PC-9 (cell line): ENCODE results near the gene CRACR2A. TPM values are rescaled to one million over a fixed set of nuclear protein-coding genes. Genes with fewer than 3 reads are reported as not detected.

ENCODE experiments used
- BruUV-seq: library from RNA; stranded (reverse); fragments of 400-500 nt; replicated peaks from 2 replicates; lab custom pipeline; 2021; lab: Mats Ljungman, UMichigan
- CTCF ChIA-PET: fragments of 300-600 bp; sonication (Branson Sonifier 250); formaldehyde crosslinking; loops from one replicate; lab custom pipeline; 2022; ENCODE audit warnings: antibody characterized with exemption; lab: Charles Lee
- POLR2A ChIA-PET: fragments of 300-600 bp; sonication (Branson Sonifier 250); formaldehyde crosslinking; loops from one replicate; lab custom pipeline; 2022; ENCODE audit warnings: antibody characterized with exemption; ENCODE audit not compliant: unreplicated experiment; lab: Charles Lee
- DNase-seq, 2 experiments: peaks; one replicate each; pipeline versions ENCODE4 v3.0.0 to v3.0.0-alpha.2; 2015 to 2022; ENCODE audit warnings: mixed read lengths in 1 of 2
- H2AFZ ChIP-seq: fragments of 200-600 bp; sonication (generic); 2 replicates; pipeline ENCODE4 v1.8.1; 2017; ENCODE audit warnings: antibody characterized with exemption
- H3F3A ChIP-seq: fragments of 200-600 bp; sonication (generic); 2 replicates; pipeline ENCODE4 v1.8.1; 2017; ENCODE audit warnings: antibody characterized with exemption, mild to moderate bottlenecking, low read depth; ENCODE audit not compliant: insufficient read depth
- H3K27ac ChIP-seq: fragments of 200-600 bp; sonication (generic); 2 replicates; pipeline ENCODE4 v1.6.1; 2016; ENCODE audit warnings: mixed run types
- H3K27me3 ChIP-seq: fragments of 200-600 bp; sonication (generic); 2 replicates; pipeline ENCODE4 v1.6.1; 2016; ENCODE audit warnings: low read depth, mixed run types; ENCODE audit not compliant: insufficient read depth
- H3K36me3 ChIP-seq: fragments of 200-600 bp; sonication (generic); 2 replicates; pipeline ENCODE4 v1.6.1; 2016; ENCODE audit warnings: low read depth, mixed run types
- H3K4me1 ChIP-seq: fragments of 200-600 bp; sonication (generic); replicated peaks from 2 replicates; pipeline ENCODE4 v1.6.1; 2016; ENCODE audit warnings: mixed run types; ENCODE audit not compliant: insufficient read depth
- H3K4me2 ChIP-seq: fragments of 200-600 bp; sonication (generic); 2 replicates; pipeline ENCODE4 v1.6.1; 2017; ENCODE audit warnings: mixed run types
- H3K4me3 ChIP-seq: fragments of 200-600 bp; sonication (generic); 2 replicates; pipeline ENCODE4 v1.6.1; 2016; ENCODE audit warnings: mixed run types
- H3K79me2 ChIP-seq: fragments of 200-600 bp; sonication (generic); 2 replicates; pipeline ENCODE4 v1.6.1; 2017; ENCODE audit warnings: low read depth, mixed run types
- H3K9me2 ChIP-seq: fragments of 200-600 bp; sonication (generic); 2 replicates; pipeline ENCODE4 v1.8.1; 2017; ENCODE audit warnings: mild to moderate bottlenecking; ENCODE audit not compliant: insufficient read depth
- H3K9me3 ChIP-seq: fragments of 200-600 bp; sonication (generic); 2 replicates; pipeline ENCODE4 v1.8.1; 2016; ENCODE audit warnings: low read depth; ENCODE audit not compliant: insufficient read depth
- H4K20me1 ChIP-seq: fragments of 200-600 bp; sonication (generic); 2 replicates; pipeline ENCODE4 v1.8.1; 2017; ENCODE audit not compliant: insufficient read depth
- EZH2 ChIP-seq: fragments of 200-600 bp; sonication (generic); IDR thresholded peaks from 2 replicates; pipeline ENCODE4 v1.8.0; 2017; ENCODE audit warnings: antibody characterized with exemption, low read depth
- intact Hi-C: fragments of 100-400 bp; cut with micrococcal nuclease; formaldehyde crosslinking; loops from one replicate; pipeline ENCODE4 v1.10.0; 2022; ENCODE audit not compliant: unreplicated experiment
- total RNA-seq: library from RNA; stranded (reverse); gene quantifications from 2 replicates; pipeline ENCODE4 v1.2.3, GENCODE V29; 2021
- TF ChIP-seq, protein P1 (sequence below): fragments of 200-600 bp; sonication (generic); conservative IDR thresholded peaks from 2 replicates; pipeline ENCODE4 v1.6.1; 2017; ENCODE audit warnings: mixed run types, antibody characterized with exemption, mild to moderate bottlenecking, moderate library complexity

CRACR2A gene
- total RNA-seq, 1 experiment from 2014 or later, result not detected

DNA sequence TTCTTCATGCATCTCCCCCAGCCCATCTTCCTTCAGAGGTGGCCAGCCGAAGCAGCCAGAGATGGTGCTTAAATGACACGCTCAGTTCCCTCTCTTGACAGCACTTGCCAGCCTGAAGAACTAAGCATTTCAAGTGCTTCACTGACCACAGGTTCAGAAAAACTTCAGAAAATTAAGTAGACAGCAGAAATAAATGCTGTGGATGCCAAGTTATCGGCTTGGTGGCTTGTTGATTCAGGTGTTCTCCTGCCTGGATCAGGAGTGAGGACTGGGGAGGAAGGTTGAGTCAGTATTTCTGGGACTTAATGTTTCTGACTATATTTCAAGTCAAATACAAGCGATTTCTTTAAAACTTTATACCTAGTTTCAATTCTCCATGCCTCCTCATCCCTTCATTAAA lies 58.2 kb downstream of the CRACR2A start:
- no peak overlapping the region for H3K27ac ChIP-seq
- CTCF ChIA-PET, result no interaction called here
- peaks cover 43% of the 10 kb centered on the region for H3K27me3 ChIP-seq
- BruUV-seq, result no TSS peak
- POLR2A ChIA-PET, result no interaction called here
- no peaks in the 10 kb centered on the region for H3K36me3 ChIP-seq
- no peaks in the 10 kb centered on the region for H3F3A ChIP-seq
- H3K4me2 ChIP-seq, result no peak overlapping the region
- TF ChIP-seq, protein P1, sequence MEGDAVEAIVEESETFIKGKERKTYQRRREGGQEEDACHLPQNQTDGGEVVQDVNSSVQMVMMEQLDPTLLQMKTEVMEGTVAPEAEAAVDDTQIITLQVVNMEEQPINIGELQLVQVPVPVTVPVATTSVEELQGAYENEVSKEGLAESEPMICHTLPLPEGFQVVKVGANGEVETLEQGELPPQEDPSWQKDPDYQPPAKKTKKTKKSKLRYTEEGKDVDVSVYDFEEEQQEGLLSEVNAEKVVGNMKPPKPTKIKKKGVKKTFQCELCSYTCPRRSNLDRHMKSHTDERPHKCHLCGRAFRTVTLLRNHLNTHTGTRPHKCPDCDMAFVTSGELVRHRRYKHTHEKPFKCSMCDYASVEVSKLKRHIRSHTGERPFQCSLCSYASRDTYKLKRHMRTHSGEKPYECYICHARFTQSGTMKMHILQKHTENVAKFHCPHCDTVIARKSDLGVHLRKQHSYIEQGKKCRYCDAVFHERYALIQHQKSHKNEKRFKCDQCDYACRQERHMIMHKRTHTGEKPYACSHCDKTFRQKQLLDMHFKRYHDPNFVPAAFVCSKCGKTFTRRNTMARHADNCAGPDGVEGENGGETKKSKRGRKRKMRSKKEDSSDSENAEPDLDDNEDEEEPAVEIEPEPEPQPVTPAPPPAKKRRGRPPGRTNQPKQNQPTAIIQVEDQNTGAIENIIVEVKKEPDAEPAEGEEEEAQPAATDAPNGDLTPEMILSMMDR, result no peak
- no peak for TF ChIP-seq EZH2
- intact Hi-C loops, result no loop called here
- no peaks in the 10 kb centered on the region for H3K9me3 ChIP-seq
- no peak for DNase-seq
- no peaks in the 10 kb centered on the region for H4K20me1 ChIP-seq
- no peaks in the 10 kb centered on the region for H3K79me2 ChIP-seq
- H2AFZ ChIP-seq, result no peak overlapping the region
- no peak overlapping the region for H3K4me3 ChIP-seq
- H3K4me1 ChIP-seq, result no peaks in the 10 kb centered on the region
- H3K9me2 ChIP-seq, result no peaks in the 10 kb centered on the region

DNA sequence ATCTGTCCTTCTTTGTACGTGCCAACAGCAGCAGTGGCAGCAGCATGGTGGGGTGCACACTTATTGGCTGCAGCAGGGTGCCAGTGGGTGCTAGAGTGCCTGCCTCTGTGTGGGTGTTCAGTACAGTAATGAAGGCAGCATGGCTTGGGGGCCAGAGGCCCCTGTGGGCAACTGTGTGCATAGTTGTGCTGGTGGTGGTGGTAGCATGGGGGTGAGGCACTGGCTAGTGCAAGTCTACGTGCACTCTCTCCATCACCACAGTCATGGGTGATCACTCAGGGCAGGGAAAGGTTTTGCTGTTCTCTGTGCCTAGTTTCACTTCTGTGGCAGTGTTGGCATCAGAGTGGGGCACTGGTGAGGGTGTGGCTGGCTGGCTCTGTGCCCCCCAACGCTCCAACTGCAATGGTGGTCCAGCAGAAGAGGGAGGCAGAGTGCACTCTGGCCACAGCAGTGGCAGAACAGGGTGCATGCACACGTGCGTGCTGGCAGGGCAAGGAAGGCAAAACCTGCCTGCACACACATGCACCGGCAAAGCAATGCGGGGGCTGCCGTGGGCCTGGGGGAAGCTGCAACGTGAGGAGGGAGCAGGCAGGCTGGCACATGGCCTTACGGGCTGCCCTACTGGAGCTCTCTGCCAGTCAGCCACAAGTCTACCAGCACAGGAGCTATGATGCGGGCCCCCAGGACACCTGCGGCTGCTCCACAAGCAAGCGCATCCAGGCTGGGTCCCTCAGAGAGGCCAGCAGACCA lies 60.1 kb downstream of the CRACR2A start:
- Histone ChIP-seq H3K9me2 (no peaks in the 10 kb centered on the region), H3K27ac (no peak overlapping the region), H3K4me1 (no peaks in the 10 kb centered on the region), H3K79me2 (no peaks in the 10 kb centered on the region), H3K4me3 (no peak overlapping the region), H3F3A (no peaks in the 10 kb centered on the region), H3K36me3 (no peaks in the 10 kb centered on the region), H3K27me3 (peaks cover 43% of the 10 kb centered on the region), H4K20me1 (no peaks in the 10 kb centered on the region), H2AFZ (no peak overlapping the region), H3K9me3 (no peaks in the 10 kb centered on the region), H3K4me2 (no peak overlapping the region)
- intact Hi-C loops, result no loop called here
- no peak for DNase-seq
- no TSS peak for BruUV-seq
- CTCF ChIA-PET, result no interaction called here
- POLR2A ChIA-PET, result no interaction called here
- TF ChIP-seq EZH2, result no peak
- TF ChIP-seq, protein P1, result no peak

DNA sequence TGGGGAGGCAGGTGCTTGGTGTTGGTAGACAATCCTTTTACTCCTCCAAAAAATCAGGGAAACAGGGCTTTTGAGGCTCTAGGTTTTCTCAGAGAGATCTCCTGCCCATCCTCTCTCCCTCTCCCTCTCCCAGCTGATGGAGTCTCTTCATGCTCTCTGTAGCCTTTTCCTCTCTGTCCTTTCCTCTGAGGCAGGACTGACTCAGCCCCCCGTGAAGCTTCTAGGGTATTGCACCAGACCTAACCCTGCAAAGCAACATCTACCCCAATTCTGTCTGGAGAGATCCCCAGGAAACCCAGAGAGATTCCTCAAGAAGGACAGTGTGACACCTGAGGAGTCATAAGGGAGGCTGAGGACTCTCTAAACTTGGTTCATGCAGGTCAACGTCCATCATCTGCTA lies 66.4 kb downstream of the CRACR2A start:
- CTCF ChIA-PET, result no interaction called here

DNA sequence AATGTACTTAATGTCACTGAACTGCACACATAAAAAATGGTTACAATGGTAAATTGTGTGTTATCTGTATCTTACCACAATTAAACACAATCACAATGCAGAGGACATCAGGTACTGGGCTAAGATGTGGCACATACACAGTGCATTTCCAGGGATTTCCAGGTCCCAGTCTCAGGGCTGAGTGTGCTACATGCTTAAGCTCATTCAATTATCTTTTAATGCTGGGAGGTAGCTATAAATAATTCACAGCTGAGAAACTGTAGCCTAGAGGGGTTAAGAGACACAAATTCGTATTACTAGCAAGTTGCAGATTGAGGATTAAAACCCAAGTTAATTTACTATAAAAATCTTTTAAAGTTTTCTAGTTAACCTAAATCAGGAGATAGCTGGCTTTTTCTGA lies 67.1 kb downstream of the CRACR2A start:
- Histone ChIP-seq H2AFZ (no peak overlapping the region), H3K27ac (no peak overlapping the region), H3K9me2 (no peaks in the 10 kb centered on the region), H3K27me3 (peaks cover 52% of the 10 kb centered on the region), H3K79me2 (no peaks in the 10 kb centered on the region), H3K4me2 (no peak overlapping the region), H3K4me1 (no peaks in the 10 kb centered on the region), H3K36me3 (no peaks in the 10 kb centered on the region), H3K4me3 (no peak overlapping the region), H3K9me3 (no peaks in the 10 kb centered on the region), H3F3A (no peaks in the 10 kb centered on the region), H4K20me1 (no peaks in the 10 kb centered on the region)
- ChIA-PET POLR2A (no interaction called here), CTCF (no interaction called here)
- DNase-seq, result no peak
- TF ChIP-seq, protein P1, result no peak
- TF ChIP-seq EZH2, result no peak
- intact Hi-C loops, result no loop called here
- no TSS peak for BruUV-seq

More for the DNA sequence above, 66.4 kb downstream of the CRACR2A start:
- H2AFZ ChIP-seq, result no peak overlapping the region
- H3K4me3 ChIP-seq, result no peak overlapping the region
- no peak for TF ChIP-seq EZH2
- H3K36me3 ChIP-seq, result no peaks in the 10 kb centered on the region
- intact Hi-C loops, result no loop called here
- H3K79me2 ChIP-seq, result no peaks in the 10 kb centered on the region
- H3K9me2 ChIP-seq, result no peaks in the 10 kb centered on the region
- H3K27ac ChIP-seq, result no peak overlapping the region
- no peak overlapping the region for H3K4me2 ChIP-seq
- no peaks in the 10 kb centered on the region for H4K20me1 ChIP-seq
- no peaks in the 10 kb centered on the region for H3K4me1 ChIP-seq
- POLR2A ChIA-PET, result no interaction called here
- H3F3A ChIP-seq, result no peaks in the 10 kb centered on the region
- no peak for DNase-seq
- peaks cover 45% of the 10 kb centered on the region for H3K27me3 ChIP-seq
- no TSS peak for BruUV-seq
- no peaks in the 10 kb centered on the region for H3K9me3 ChIP-seq
